ENCODE data around the gene NRP2. TPM values are rescaled to one million over a fixed set of nuclear protein-coding genes. Genes with fewer than 3 reads are reported as not detected.

Gene NRP2
- total RNA-seq, 1 experiment from 2014 or later: 31.0 TPM

GRCh38 chr2:205754285-205754923, 72.1 kb downstream of the NRP2 start:
- Histone ChIP-seq H3K27ac (peak overlapping the region; percentile 95), H3K9me2 (ENCODE audit: insufficient read depth) (no peaks in the 10 kb centered on the region), H3K9me3 (ENCODE audit: insufficient read depth, low read depth) (no peaks in the 10 kb centered on the region), H3K4me2 (peak overlapping the region; percentile 87), H3K4me3 (peak overlapping the region; percentile 46; the same call in 1 of the 2 replicates), H3K27me3 (ENCODE audit: insufficient read depth, low read depth) (no peaks in the 10 kb centered on the region), H2AFZ (no peak overlapping the region), H3F3A (ENCODE audit: insufficient read depth, low read depth) (peaks cover 29% of the 10 kb centered on the region), H3K79me2 (ENCODE audit: low read depth) (peaks cover 27% of the 10 kb centered on the region), H4K20me1 (ENCODE audit: insufficient read depth) (no peaks in the 10 kb centered on the region), H3K36me3 (ENCODE audit: low read depth) (0 out of 2 replicates have a peak, but pooled peaks cover 12% of the 10 kb centered on the region), H3K4me1 (replicated peaks; ENCODE audit: insufficient read depth) (peaks cover 97% of the 10 kb centered on the region)
- TF ChIP-seq CTCF (conservative IDR thresholded peaks at IDR 0.05): no peak
- no peak for TF ChIP-seq EZH2 (IDR thresholded peaks at IDR 0.05; ENCODE audit: low read depth)
- POLR2A ChIA-PET (ENCODE audit: unreplicated experiment): interaction anchor here (0.6 to 1.0 kb wide), 2 partner anchors 8 to 13 kb away, joined by 3 to 10 read pairs; no protein-coding TSS in a partner anchor
- CTCF ChIA-PET: no interaction called here
- BruUV-seq (replicated peaks): TSS peak; percentile 92
- intact Hi-C loops (cut with micrococcal nuclease; ENCODE audit: unreplicated experiment): loop anchor here (2.0 kb wide), 1 partner anchor 54 kb away; no protein-coding TSS in a partner anchor
- peak; percentile 6 to 57 for DNase-seq

- CTCF ChIA-PET: interaction anchor here (0.6 kb wide), 1 partner anchor 104 kb away, joined by 3 read pairs; no protein-coding TSS in a partner anchor
These were observed 72.6 kb downstream of the NRP2 start for GRCh38 chr2:205754924-205755321.

GRCh38 chr2:205755923-205756322, 73.6 kb downstream of the NRP2 start:
- Histone ChIP-seq H3K9me2 (ENCODE audit: insufficient read depth) (no peaks in the 10 kb centered on the region), H3K36me3 (ENCODE audit: low read depth) (0 out of 2 replicates have a peak, but pooled peaks cover 12% of the 10 kb centered on the region), H3K4me2 (peak overlapping the region; percentile 87), H3K9me3 (ENCODE audit: insufficient read depth, low read depth) (no peaks in the 10 kb centered on the region), H4K20me1 (ENCODE audit: insufficient read depth) (no peaks in the 10 kb centered on the region), H3K4me1 (replicated peaks; ENCODE audit: insufficient read depth) (peaks cover 81% of the 10 kb centered on the region), H3K4me3 (no peak overlapping the region), H3F3A (ENCODE audit: insufficient read depth, low read depth) (peaks cover 21% of the 10 kb centered on the region), H3K79me2 (ENCODE audit: low read depth) (peaks cover 18% of the 10 kb centered on the region; the same call in 1 of the 2 replicates), H3K27me3 (ENCODE audit: insufficient read depth, low read depth) (no peaks in the 10 kb centered on the region), H3K27ac (peak overlapping the region; percentile 95), H2AFZ (no peak overlapping the region)
- TF ChIP-seq CTCF (conservative IDR thresholded peaks at IDR 0.05) (no peak), EZH2 (IDR thresholded peaks at IDR 0.05; ENCODE audit: low read depth) (no peak)
- ChIA-PET POLR2A (ENCODE audit: unreplicated experiment) (no interaction called here), CTCF (interaction anchor here (0.7 kb wide), 1 partner anchor 123 kb away, joined by 3 read pairs; no protein-coding TSS in a partner anchor)
- BruUV-seq (replicated peaks): no TSS peak
- DNase-seq: no peak
- intact Hi-C loops (cut with micrococcal nuclease; ENCODE audit: unreplicated experiment): loop anchor here (1.0 to 2.0 kb wide), 2 partner anchors 8 to 55 kb away; no protein-coding TSS in a partner anchor

More at GRCh38 chr2:205754924-205755321, 72.6 kb downstream of the NRP2 start:
- Histone ChIP-seq H3K4me2 (peak overlapping the region; percentile 87), H3F3A (ENCODE audit: insufficient read depth, low read depth) (peaks cover 24% of the 10 kb centered on the region), H3K9me3 (ENCODE audit: insufficient read depth, low read depth) (no peaks in the 10 kb centered on the region), H3K9me2 (ENCODE audit: insufficient read depth) (no peaks in the 10 kb centered on the region), H3K4me3 (peak overlapping the region; percentile 8; the same call in 1 of the 2 replicates), H3K27ac (peak overlapping the region; percentile 95), H3K4me1 (replicated peaks; ENCODE audit: insufficient read depth) (peaks cover 91% of the 10 kb centered on the region), H4K20me1 (ENCODE audit: insufficient read depth) (no peaks in the 10 kb centered on the region), H3K79me2 (ENCODE audit: low read depth) (peaks cover 27% of the 10 kb centered on the region), H3K36me3 (ENCODE audit: low read depth) (0 out of 2 replicates have a peak, but pooled peaks cover 12% of the 10 kb centered on the region), H2AFZ (no peak overlapping the region), H3K27me3 (ENCODE audit: insufficient read depth, low read depth) (no peaks in the 10 kb centered on the region)
- no TSS peak for BruUV-seq (replicated peaks)
- DNase-seq: peak; percentile 83 to 92
- TF ChIP-seq EZH2 (IDR thresholded peaks at IDR 0.05; ENCODE audit: low read depth): no peak
- TF ChIP-seq CTCF (conservative IDR thresholded peaks at IDR 0.05): no peak
- intact Hi-C loops (cut with micrococcal nuclease; ENCODE audit: unreplicated experiment): loop anchor here (1.0 to 2.0 kb wide), 2 partner anchors 9 to 54 kb away; no protein-coding TSS in a partner anchor
- POLR2A ChIA-PET (ENCODE audit: unreplicated experiment): interaction anchor here (0.5 to 1.0 kb wide), 2 partner anchors 9 to 69 kb away, joined by 8 to 10 read pairs; no protein-coding TSS in a partner anchor

Data from PC-9 (cell line).